ENCODE measurements around the gene SOD1. TPM values are rescaled to one million over a fixed set of nuclear protein-coding genes. Genes with fewer than 3 reads are reported as not detected.

The SOD1 gene
- total and polyA plus RNA-seq, 10 of the 15 experiments (the other 5 are each of a cell fraction or from before 2014, with no cell fraction given), result 171 to 710 (median 313) TPM

DNA sequence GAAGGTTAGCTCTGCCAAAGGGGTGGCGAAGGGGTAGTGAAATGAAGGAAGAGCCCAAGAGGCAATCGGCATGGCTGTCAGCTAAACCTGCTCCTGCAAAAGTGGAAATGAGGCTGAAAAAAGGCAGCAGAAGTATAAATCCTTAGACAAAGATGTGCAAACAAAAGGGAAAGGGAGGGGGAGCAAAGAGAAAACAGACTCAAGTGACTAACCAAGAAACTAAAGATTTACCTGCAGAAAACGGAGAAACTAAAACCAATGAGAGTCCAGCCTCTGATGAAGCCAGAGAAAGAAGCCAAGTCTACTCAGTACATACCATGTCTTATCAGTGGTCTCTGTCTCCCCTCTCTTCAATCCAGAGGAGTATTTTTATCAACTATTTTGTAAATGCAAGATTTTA lies 47.1 kb downstream of the SOD1 start:
- no peak overlapping the region for H3K4me3 ChIP-seq
- intact Hi-C loops (cut with micrococcal nuclease; ENCODE audit: unreplicated experiment) (no loop called here), in situ Hi-C loops (cut with MboI) (no loop called here)
- 98% methylated on average over 3 of the region's 3 CpGs for WGBS (ENCODE audit: insufficient coverage, insufficient replicate concordance, low lambda C conversion rate, missing lambda C conversion rate)
- no peaks in the 10 kb centered on the region for H4K20me1 ChIP-seq (ENCODE audit: control insufficient read depth, insufficient read depth)
- RAD21 ChIA-PET (ENCODE audit: unreplicated experiment), result no interaction called here
- POLR2A ChIA-PET, result no interaction called here
- FAIRE-seq (no peak), DNase-seq (ENCODE audit: low read depth, low spot score) (no peak), ATAC-seq (no peak)
- CTCF ChIA-PET, result interaction anchor here (0.8 to 1.1 kb wide), 2 partner anchors 13 to 551 kb away, joined by 3 read pairs; no protein-coding TSS in a partner anchor
- SMC1A ChIA-PET (ENCODE audit: uncharacterized antibody, unreplicated experiment), result interaction anchor here (1.0 kb wide), 1 partner anchor 45 kb away, joined by 3 read pairs; no protein-coding TSS in a partner anchor
- H3K4me1 ChIP-seq (ENCODE audit: control insufficient read depth, insufficient read depth, low read length), result no peaks in the 10 kb centered on the region; the same call in 1 of the 2 replicates
- H3K9ac ChIP-seq (ENCODE audit: control insufficient read depth, insufficient read depth, low read length), result no peak overlapping the region
- H3K79me2 ChIP-seq (ENCODE audit: control insufficient read depth, insufficient read depth, low read length), result peaks cover 54% of the 10 kb centered on the region
- H3K36me3 ChIP-seq (ENCODE audit: control insufficient read depth in 2 of 2, insufficient read depth in 2 of 2, low read length in 1 of 2), result peaks cover 2 to 4% of the 10 kb centered on the region in 2 experiments; a peak in 2 of 4 replicates
- H2AFZ ChIP-seq (ENCODE audit: control insufficient read depth, low read depth, low read length), result no peak overlapping the region
- no peak overlapping the region for H3K4me2 ChIP-seq (ENCODE audit: control insufficient read depth, insufficient read depth)
- no TSS peak for BruUV-seq (replicated peaks)
- no peak overlapping the region for H3K27ac ChIP-seq (ENCODE audit: control insufficient read depth, insufficient read depth)
- no peaks in the 10 kb centered on the region for H3K27me3 ChIP-seq (replicated peaks in 1 of 2; ENCODE audit: control insufficient read depth in 2 of 2, insufficient read depth in 2 of 2, low read length in 1 of 2)
- H3K9me3 ChIP-seq (replicated peaks; ENCODE audit: control insufficient read depth, insufficient read depth, low read length), result no peaks in the 10 kb centered on the region
- TF ChIP-seq, protein P1, sequence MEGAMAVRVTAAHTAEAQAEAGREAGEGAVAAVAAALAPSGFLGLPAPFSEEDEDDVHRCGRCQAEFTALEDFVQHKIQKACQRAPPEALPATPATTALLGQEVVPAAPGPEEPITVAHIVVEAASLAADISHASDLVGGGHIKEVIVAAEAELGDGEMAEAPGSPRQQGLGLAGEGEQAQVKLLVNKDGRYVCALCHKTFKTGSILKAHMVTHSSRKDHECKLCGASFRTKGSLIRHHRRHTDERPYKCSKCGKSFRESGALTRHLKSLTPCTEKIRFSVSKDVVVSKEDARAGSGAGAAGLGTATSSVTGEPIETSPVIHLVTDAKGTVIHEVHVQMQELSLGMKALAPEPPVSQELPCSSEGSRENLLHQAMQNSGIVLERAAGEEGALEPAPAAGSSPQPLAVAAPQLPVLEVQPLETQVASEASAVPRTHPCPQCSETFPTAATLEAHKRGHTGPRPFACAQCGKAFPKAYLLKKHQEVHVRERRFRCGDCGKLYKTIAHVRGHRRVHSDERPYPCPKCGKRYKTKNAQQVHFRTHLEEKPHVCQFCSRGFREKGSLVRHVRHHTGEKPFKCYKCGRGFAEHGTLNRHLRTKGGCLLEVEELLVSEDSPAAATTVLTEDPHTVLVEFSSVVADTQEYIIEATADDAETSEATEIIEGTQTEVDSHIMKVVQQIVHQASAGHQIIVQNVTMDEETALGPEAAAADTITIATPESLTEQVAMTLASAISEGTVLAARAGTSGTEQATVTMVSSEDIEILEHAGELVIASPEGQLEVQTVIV (IDR thresholded peaks at IDR 0.05; ENCODE audit: borderline replicate concordance, partially characterized antibody), result no peak
- TF ChIP-seq BMI1 (IDR thresholded peaks at IDR 0.05; ENCODE audit: borderline replicate concordance), result no peak
- TF ChIP-seq FOXK2 (IDR thresholded peaks at IDR 0.05), result no peak
- no peak for TF ChIP-seq MYB (IDR thresholded peaks at IDR 0.05; ENCODE audit: borderline replicate concordance, low read depth, low read length)
- no peak for TF ChIP-seq RUNX3 (IDR thresholded peaks at IDR 0.05; ENCODE audit: low read length)
- TF ChIP-seq, protein P2, sequence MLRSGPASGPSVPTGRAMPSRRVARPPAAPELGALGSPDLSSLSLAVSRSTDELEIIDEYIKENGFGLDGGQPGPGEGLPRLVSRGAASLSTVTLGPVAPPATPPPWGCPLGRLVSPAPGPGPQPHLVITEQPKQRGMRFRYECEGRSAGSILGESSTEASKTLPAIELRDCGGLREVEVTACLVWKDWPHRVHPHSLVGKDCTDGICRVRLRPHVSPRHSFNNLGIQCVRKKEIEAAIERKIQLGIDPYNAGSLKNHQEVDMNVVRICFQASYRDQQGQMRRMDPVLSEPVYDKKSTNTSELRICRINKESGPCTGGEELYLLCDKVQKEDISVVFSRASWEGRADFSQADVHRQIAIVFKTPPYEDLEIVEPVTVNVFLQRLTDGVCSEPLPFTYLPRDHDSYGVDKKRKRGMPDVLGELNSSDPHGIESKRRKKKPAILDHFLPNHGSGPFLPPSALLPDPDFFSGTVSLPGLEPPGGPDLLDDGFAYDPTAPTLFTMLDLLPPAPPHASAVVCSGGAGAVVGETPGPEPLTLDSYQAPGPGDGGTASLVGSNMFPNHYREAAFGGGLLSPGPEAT (IDR thresholded peaks at IDR 0.05; ENCODE audit: low read depth), result no peak
- TF ChIP-seq WRNIP1 (IDR thresholded peaks at IDR 0.05; ENCODE audit: borderline replicate concordance, low read depth, low read length), result no peak
- no peak for TF ChIP-seq KAT2A (conservative IDR thresholded peaks at IDR 0.05; ENCODE audit: control insufficient read depth, low read depth, low read length)
- TF ChIP-seq, protein P3, sequence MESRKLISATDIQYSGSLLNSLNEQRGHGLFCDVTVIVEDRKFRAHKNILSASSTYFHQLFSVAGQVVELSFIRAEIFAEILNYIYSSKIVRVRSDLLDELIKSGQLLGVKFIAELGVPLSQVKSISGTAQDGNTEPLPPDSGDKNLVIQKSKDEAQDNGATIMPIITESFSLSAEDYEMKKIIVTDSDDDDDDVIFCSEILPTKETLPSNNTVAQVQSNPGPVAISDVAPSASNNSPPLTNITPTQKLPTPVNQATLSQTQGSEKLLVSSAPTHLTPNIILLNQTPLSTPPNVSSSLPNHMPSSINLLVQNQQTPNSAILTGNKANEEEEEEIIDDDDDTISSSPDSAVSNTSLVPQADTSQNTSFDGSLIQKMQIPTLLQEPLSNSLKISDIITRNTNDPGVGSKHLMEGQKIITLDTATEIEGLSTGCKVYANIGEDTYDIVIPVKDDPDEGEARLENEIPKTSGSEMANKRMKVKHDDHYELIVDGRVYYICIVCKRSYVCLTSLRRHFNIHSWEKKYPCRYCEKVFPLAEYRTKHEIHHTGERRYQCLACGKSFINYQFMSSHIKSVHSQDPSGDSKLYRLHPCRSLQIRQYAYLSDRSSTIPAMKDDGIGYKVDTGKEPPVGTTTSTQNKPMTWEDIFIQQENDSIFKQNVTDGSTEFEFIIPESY (IDR thresholded peaks at IDR 0.05), result no peak
- TF ChIP-seq FOS (IDR thresholded peaks at IDR 0.05; ENCODE audit: borderline replicate concordance, extremely low read depth, insufficient read length), result no peak
- TF ChIP-seq ASH2L (IDR thresholded peaks at IDR 0.05; ENCODE audit: borderline replicate concordance, low read depth), result no peak
- TF ChIP-seq, protein P4, sequence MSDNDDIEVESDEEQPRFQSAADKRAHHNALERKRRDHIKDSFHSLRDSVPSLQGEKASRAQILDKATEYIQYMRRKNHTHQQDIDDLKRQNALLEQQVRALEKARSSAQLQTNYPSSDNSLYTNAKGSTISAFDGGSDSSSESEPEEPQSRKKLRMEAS (IDR thresholded peaks at IDR 0.05; ENCODE audit: low read depth, low read length), result no peak
- TF ChIP-seq ZNF274 (IDR thresholded peaks at IDR 0.05; ENCODE audit: insufficient read depth, insufficient read length), result no peak
- no peak for TF ChIP-seq CREM (IDR thresholded peaks at IDR 0.05; ENCODE audit: low read depth)
- TF ChIP-seq, protein P5, sequence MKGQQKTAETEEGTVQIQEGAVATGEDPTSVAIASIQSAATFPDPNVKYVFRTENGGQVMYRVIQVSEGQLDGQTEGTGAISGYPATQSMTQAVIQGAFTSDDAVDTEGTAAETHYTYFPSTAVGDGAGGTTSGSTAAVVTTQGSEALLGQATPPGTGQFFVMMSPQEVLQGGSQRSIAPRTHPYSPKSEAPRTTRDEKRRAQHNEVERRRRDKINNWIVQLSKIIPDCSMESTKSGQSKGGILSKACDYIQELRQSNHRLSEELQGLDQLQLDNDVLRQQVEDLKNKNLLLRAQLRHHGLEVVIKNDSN (IDR thresholded peaks at IDR 0.05; ENCODE audit: borderline replicate concordance, extremely low read length, insufficient read depth, low read depth, low read length), result no peak

All from GM12878 (cell line).